Measurements from ENCODE around the gene HDAC11. TPM values are rescaled to one million over a fixed set of nuclear protein-coding genes. Genes with fewer than 3 reads are reported as not detected.
"Not testable (repeated sequence)": the region's sequence is repeated elsewhere in the genome, so short reads cannot be mapped to it uniquely, and the experiment has no call there.

Gene HDAC11
- polyA plus RNA-seq, 1 experiment, result 7.1 TPM

GRCh38 chr3:13519006-13519791 lies 39.1 kb downstream of the HDAC11 start:
- CTCF ChIA-PET, result interaction anchor here (1.0 kb wide), 1 partner anchor 9 kb away, joined by 4 read pairs; no protein-coding TSS in a partner anchor
- peaks cover 4% of the 10 kb centered on the region for H3K27me3 ChIP-seq (ENCODE audit: control insufficient read depth, insufficient read depth, low read length)
- H3K27ac ChIP-seq (ENCODE audit: low read depth, low read length), result no peak overlapping the region
- POLR2A ChIA-PET, result no interaction called here
- no peak for DNase-seq (ENCODE audit: low read depth, low spot score)
- H3K4me3 ChIP-seq (ENCODE audit: low read depth, low read length), result no peak overlapping the region
- peaks cover 5% of the 10 kb centered on the region; the same call in 1 of the 2 replicates for H3K9me3 ChIP-seq (ENCODE audit: control insufficient read depth, insufficient read depth, low read length)
- TF ChIP-seq CTCF (IDR thresholded peaks at IDR 0.05; ENCODE audit: low read depth, low read length), result no peak

DNA sequence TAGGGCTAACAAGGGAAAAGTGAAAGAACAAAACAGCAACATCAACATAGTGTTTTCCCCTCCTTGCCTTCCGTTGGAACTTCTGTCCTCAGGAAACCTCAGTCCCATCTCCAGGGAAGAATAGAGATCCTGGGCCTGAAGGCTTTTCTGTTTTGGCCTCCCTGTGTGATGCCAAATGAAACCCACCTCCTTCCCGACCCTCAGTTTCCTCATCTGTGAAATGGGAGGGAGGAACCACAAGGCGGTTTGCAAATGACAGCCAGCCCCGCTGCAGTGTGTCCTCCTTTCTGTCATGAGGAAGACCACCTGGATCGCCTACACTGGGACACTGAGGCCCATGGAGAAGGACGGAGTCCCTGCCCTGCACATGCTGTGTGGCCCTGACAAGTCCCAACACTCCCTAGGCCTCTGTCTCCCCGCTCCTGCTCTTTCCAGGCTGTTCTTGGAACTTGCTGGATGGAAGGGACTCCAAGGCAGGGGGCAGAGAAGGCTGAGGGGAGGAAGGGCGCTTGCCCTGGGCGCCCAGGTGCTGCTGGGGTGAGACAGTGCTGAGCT lies 40.3 kb downstream of the HDAC11 start:
- peaks cover 4% of the 10 kb centered on the region for H3K27me3 ChIP-seq (ENCODE audit: control insufficient read depth, insufficient read depth, low read length)
- CTCF ChIA-PET, result interaction anchor here (1.0 to 1.1 kb wide), 2 partner anchors 8 to 26 kb away, joined by 3 to 4 read pairs; no protein-coding TSS in a partner anchor
- no peak for DNase-seq (ENCODE audit: low read depth, low spot score)
- H3K4me3 ChIP-seq (ENCODE audit: low read depth, low read length), result no peak overlapping the region
- peaks cover 5% of the 10 kb centered on the region; the same call in 1 of the 2 replicates for H3K9me3 ChIP-seq (ENCODE audit: control insufficient read depth, insufficient read depth, low read length)
- no peak for TF ChIP-seq CTCF (IDR thresholded peaks at IDR 0.05; ENCODE audit: low read depth, low read length)
- H3K27ac ChIP-seq (ENCODE audit: low read depth, low read length), result no peak overlapping the region
- POLR2A ChIA-PET, result no interaction called here

DNA sequence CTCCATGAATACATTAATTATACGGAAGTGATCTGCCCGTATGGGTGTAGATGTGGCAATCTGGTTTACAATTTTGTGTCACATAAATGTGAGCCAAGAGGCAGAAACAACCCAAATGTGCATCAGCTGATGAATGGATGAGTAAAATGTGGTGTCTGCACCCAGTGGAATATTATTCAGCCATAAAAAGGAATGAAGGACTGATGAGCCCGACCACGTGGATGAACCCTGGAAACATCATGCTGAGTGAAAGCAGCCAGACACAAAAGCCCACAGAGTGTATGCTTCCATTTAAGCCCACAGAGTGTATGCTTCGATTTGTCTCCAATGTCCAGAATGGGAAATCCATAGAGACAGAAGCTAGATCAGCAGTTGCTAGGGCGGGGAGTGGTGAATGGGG lies 41.2 kb downstream of the HDAC11 start:
- no peak for TF ChIP-seq CTCF (IDR thresholded peaks at IDR 0.05; ENCODE audit: low read depth, low read length)
- DNase-seq (ENCODE audit: low read depth, low spot score), result no peak
- no peaks in the 10 kb centered on the region for H3K27me3 ChIP-seq (ENCODE audit: control insufficient read depth, insufficient read depth, low read length)
- no peak overlapping the region for H3K27ac ChIP-seq (ENCODE audit: low read depth, low read length)
- POLR2A ChIA-PET, result no interaction called here
- H3K4me3 ChIP-seq (ENCODE audit: low read depth, low read length), result no peak overlapping the region
- peaks cover 5% of the 10 kb centered on the region; the same call in 1 of the 2 replicates for H3K9me3 ChIP-seq (ENCODE audit: control insufficient read depth, insufficient read depth, low read length)
- CTCF ChIA-PET, result interaction anchor here (1.0 to 1.1 kb wide), 2 partner anchors 27 to 130 kb away, joined by 3 read pairs; no protein-coding TSS in a partner anchor

DNA sequence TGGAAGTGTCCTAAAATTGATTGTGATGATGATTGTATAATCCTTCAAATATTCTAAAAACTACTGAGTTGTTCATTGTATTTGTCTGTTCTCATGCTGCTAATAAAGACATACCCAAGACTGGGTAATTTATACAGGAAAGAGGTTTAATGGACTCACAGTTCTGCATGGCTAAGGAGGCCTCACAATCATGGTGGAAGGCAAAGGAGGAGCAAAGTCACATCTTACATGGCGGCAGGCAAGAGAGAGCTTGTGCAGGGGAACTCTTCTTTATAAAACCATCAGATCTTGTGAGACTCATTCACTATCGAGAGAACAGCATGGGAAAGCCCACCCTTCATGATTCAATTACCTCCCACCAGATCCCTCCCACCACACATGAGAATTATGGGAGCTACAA lies 41.6 kb downstream of the HDAC11 start:
- CTCF ChIA-PET, result interaction anchor here (1.0 to 1.1 kb wide), 2 partner anchors 28 to 129 kb away, joined by 3 read pairs; no protein-coding TSS in a partner anchor

GRCh38 chr3:13522236-13522635 lies 42.1 kb downstream of the HDAC11 start:
- CTCF ChIA-PET, result no interaction called here
- POLR2A ChIA-PET, result no interaction called here
- no peak for DNase-seq (ENCODE audit: low read depth, low spot score)

More for the DNA sequence above, 41.6 kb downstream of the HDAC11 start:
- H3K27ac ChIP-seq (ENCODE audit: low read depth, low read length); DNase-seq (ENCODE audit: low read depth, low spot score); H3K9me3 ChIP-seq (ENCODE audit: control insufficient read depth, insufficient read depth, low read length); H3K27me3 ChIP-seq (ENCODE audit: control insufficient read depth, insufficient read depth, low read length); H3K4me3 ChIP-seq (ENCODE audit: low read depth, low read length); POLR2A ChIA-PET: not testable (repeated sequence)

More at GRCh38 chr3:13522236-13522635, 42.1 kb downstream of the HDAC11 start:
- no peak overlapping the region for H3K27ac ChIP-seq (ENCODE audit: low read depth, low read length)
- no peak overlapping the region for H3K4me3 ChIP-seq (ENCODE audit: low read depth, low read length)
- H3K27me3 ChIP-seq (ENCODE audit: control insufficient read depth, insufficient read depth, low read length), result no peaks in the 10 kb centered on the region
- H3K9me3 ChIP-seq (ENCODE audit: control insufficient read depth, insufficient read depth, low read length), result peaks cover 5% of the 10 kb centered on the region; the same call in 1 of the 2 replicates
- TF ChIP-seq CTCF (IDR thresholded peaks at IDR 0.05; ENCODE audit: low read depth, low read length), result no peak
